Measurements from ENCODE around the gene SERPINA6.

Gene SERPINA6

DNA sequence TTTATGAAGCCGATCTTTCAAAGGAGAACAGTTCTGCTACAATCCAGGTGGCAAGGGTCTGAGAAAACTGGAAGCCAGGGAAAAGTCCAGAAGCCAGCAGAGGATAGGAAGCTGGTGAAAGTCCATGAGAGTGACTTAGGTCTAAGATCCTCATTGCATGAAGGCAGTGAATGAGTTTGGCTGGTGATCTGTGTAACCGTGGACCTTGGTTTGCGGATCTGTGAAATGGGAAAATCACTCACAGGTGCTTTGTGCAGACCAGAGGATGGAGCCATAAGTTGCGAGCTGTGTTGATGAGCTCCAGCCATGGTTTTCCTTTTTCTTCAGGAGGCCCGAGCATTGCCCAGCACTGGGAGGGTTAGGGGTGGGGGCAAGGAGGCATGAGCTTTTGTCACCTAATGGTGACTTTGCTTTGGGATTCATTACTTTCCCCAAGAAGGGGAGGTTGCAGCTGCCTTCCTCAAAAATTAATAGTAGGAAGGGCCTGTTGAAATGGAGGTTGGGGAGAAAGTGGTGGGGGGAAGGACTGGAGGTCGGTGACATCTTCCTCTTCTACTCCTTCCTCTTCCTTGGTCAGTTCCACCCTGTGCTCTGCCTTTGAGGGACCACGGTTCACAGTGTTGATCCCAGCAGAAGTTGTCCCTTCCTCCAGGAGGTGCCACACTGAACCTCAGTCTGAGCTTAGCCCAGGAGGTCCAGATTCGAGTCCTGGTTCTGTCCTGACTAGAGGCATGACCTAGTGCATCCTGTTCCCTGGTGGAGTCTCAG is 20.3 kb upstream of the SERPINA6 start:
- Histone ChIP-seq H3K79me2 (ENCODE audit: insufficient read depth, low read length) (no peaks in the 10 kb centered on the region), H3K27ac (ENCODE audit: low read length) (no peak overlapping the region), H3K9me3 (ENCODE audit: insufficient read depth, low read length, severe bottlenecking) (no peaks in the 10 kb centered on the region), H3K36me3 (ENCODE audit: insufficient read depth, low read length) (no peaks in the 10 kb centered on the region), H3K27me3 (ENCODE audit: insufficient read depth, low read length, poor library complexity) (no peaks in the 10 kb centered on the region), H3K4me1 (ENCODE audit: insufficient read depth, low read length) (no peaks in the 10 kb centered on the region), H3K4me3 (ENCODE audit: low read depth in 1 of 2, low read length in 2 of 2) (no peak overlapping the region), H3K9ac (ENCODE audit: low read depth, low read length) (no peak overlapping the region), H3K4me2 (ENCODE audit: insufficient read depth, low read length) (no peak overlapping the region), H2AFZ (ENCODE audit: low read depth, low read length) (no peak overlapping the region), H4K20me1 (ENCODE audit: insufficient read depth, low read length) (no peaks in the 10 kb centered on the region)
- no peak for ATAC-seq (ENCODE audit: insufficient read depth, low read depth)
- TF ChIP-seq CTCF (IDR thresholded peaks at IDR 0.05; ENCODE audit: borderline replicate concordance, extremely low read depth, low read length, poor library complexity, severe bottlenecking) (no peak), EZH2 (IDR thresholded peaks at IDR 0.05; ENCODE audit: borderline replicate concordance, low read depth, low read length, severe bottlenecking) (no peak)
- no peak for DNase-seq

- DNase-seq (no peak), ATAC-seq (ENCODE audit: insufficient read depth, low read depth) (no peak)
- Histone ChIP-seq H3K27ac (ENCODE audit: low read length) (no peak overlapping the region), H3K4me2 (ENCODE audit: insufficient read depth, low read length) (no peak overlapping the region), H3K4me1 (ENCODE audit: insufficient read depth, low read length) (no peaks in the 10 kb centered on the region), H4K20me1 (ENCODE audit: insufficient read depth, low read length) (no peaks in the 10 kb centered on the region), H3K4me3 (ENCODE audit: low read depth in 1 of 2, low read length in 2 of 2) (no peak overlapping the region), H3K9me3 (ENCODE audit: insufficient read depth, low read length, severe bottlenecking) (no peaks in the 10 kb centered on the region), H3K9ac (ENCODE audit: low read depth, low read length) (no peak overlapping the region), H3K79me2 (ENCODE audit: insufficient read depth, low read length) (no peaks in the 10 kb centered on the region), H2AFZ (ENCODE audit: low read depth, low read length) (no peak overlapping the region), H3K27me3 (ENCODE audit: insufficient read depth, low read length, poor library complexity) (no peaks in the 10 kb centered on the region), H3K36me3 (ENCODE audit: insufficient read depth, low read length) (no peaks in the 10 kb centered on the region)
- TF ChIP-seq CTCF (IDR thresholded peaks at IDR 0.05; ENCODE audit: borderline replicate concordance, extremely low read depth, low read length, poor library complexity, severe bottlenecking) = no peak
- no peak for TF ChIP-seq EZH2 (IDR thresholded peaks at IDR 0.05; ENCODE audit: borderline replicate concordance, low read depth, low read length, severe bottlenecking)
These were observed 19.3 kb upstream of the SERPINA6 start for GRCh38 chr14:94342334-94342934.

DNA sequence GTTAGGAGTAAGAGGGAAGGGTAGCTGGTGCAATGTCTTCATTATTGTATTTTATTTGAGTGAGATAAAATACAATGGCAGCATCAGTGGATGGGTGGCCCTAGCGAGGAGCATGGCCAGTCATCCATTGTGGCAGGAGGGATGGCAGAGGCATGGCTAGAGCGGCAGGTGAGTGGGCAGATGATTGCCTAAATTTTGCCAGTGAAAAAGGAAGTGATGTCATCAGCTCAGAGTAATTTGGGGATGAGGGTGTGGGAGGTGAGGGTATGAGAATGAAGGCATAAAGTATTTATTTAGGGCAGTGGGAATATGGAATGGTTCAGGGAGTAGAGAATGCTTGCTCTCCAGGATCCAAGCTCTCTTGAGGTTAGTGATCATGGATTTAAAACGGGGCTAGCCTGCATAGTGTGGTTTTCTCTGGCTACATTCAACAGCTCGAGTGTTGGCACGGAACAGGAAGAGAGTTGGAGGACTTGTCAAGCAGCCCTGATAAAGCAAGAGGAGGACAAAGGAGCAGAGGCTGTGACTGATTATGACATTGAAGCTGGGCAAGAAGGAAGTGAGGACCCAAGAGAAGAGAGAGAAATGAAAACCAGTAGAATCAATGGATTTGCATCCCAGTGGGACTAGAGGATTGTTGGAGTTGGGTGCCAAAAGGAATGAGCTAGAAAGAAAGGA is 18.7 kb upstream of the SERPINA6 start:
- no peak overlapping the region for H2AFZ ChIP-seq (ENCODE audit: low read depth, low read length)
- no peaks in the 10 kb centered on the region for H3K4me1 ChIP-seq (ENCODE audit: insufficient read depth, low read length)
- no peaks in the 10 kb centered on the region for H3K36me3 ChIP-seq (ENCODE audit: insufficient read depth, low read length)
- H3K9me3 ChIP-seq (ENCODE audit: insufficient read depth, low read length, severe bottlenecking) = no peaks in the 10 kb centered on the region
- H3K79me2 ChIP-seq (ENCODE audit: insufficient read depth, low read length) = no peaks in the 10 kb centered on the region
- no peak overlapping the region for H3K4me2 ChIP-seq (ENCODE audit: insufficient read depth, low read length)
- no peak for DNase-seq
- no peak for ATAC-seq (ENCODE audit: insufficient read depth, low read depth)
- no peak overlapping the region for H3K27ac ChIP-seq (ENCODE audit: low read length)
- H4K20me1 ChIP-seq (ENCODE audit: insufficient read depth, low read length) = no peaks in the 10 kb centered on the region
- no peak overlapping the region for H3K4me3 ChIP-seq (ENCODE audit: low read depth in 1 of 2, low read length in 2 of 2)
- no peaks in the 10 kb centered on the region for H3K27me3 ChIP-seq (ENCODE audit: insufficient read depth, low read length, poor library complexity)
- TF ChIP-seq CTCF (IDR thresholded peaks at IDR 0.05; ENCODE audit: borderline replicate concordance, extremely low read depth, low read length, poor library complexity, severe bottlenecking) (no peak), EZH2 (IDR thresholded peaks at IDR 0.05; ENCODE audit: borderline replicate concordance, low read depth, low read length, severe bottlenecking) (no peak)
- H3K9ac ChIP-seq (ENCODE audit: low read depth, low read length) = no peak overlapping the region

Data from DND-41 (cell line).